K562 (cell line): ENCODE measurements around the gene NFKBIA. TPM values are rescaled to one million over a fixed set of nuclear protein-coding genes. Genes with fewer than 3 reads are reported as not detected.

Experiments used
- ATAC-seq: fragments of 200-7000 bp; cut with Tn5 transposase; 3 replicates; pipeline ENCODE4 v1.9.1; 2020; ENCODE audit warnings: moderate library complexity
- BruUV-seq: library from RNA; stranded (reverse); fragments of 400-500 nt; replicated peaks from 2 replicates; lab custom pipeline; 2021; lab: Mats Ljungman, UMichigan
- CTCF ChIA-PET: fragments of 300-600 bp; formaldehyde crosslinking; extraction: SDS; loops from one replicate; lab custom pipeline; 2021; ENCODE audit warnings: low intra/inter-chr PET ratio; lab: Yijun Ruan, JAX
- POLR2A ChIA-PET: fragments of 300-600, 350-650 bp; sonication (Branson Sonifier 250); formaldehyde crosslinking; extraction: SDS; loops from one replicate; lab custom pipeline; 2021; ENCODE audit warnings: antibody characterized with exemption, inconsistent platforms; lab: Yijun Ruan, JAX
- DNase-seq, 4 experiments: peaks; one replicate each; pipeline versions ENCODE4 v3.0.0 to v3.0.0-alpha.2; 2011 to 2018; ENCODE audit warnings: low spot score in 3 of 4, mixed read lengths in 3 of 4; ENCODE audit errors: extremely low read depth in 1 of 4
- FAIRE-seq: peaks from 2 replicates; lab custom pipeline; 2011; peaks lifted over from hg19 to GRCh38; lab: Jason Lieb, UNC
- H2AFZ ChIP-seq: 2 replicates; pipeline ENCODE4 v1.6.0; 2011; ENCODE audit warnings: low read depth, low read length, control low read depth, inconsistent platforms
- H3K27ac ChIP-seq: fragments of 200-600 bp; 3 replicates; pipeline ENCODE4 v1.8.0; 2011; ENCODE audit warnings: low read depth, mild to moderate bottlenecking, control low read depth, inconsistent platforms, low read length, moderate library complexity, mixed read lengths; ENCODE audit errors: extremely low read depth
- H3K27me3 ChIP-seq, 2 experiments: fragments of 300-600 bp in 1 of 2; 2 replicates in 1 of 2; 3 replicates in 1 of 2; pipeline versions ENCODE4 v1.6.0 to v1.8.0; 2011; ENCODE audit warnings: inconsistent platforms in 2 of 2, low read length in 2 of 2, mild to moderate bottlenecking in 1 of 2, mixed read lengths in 1 of 2, moderate library complexity in 1 of 2; ENCODE audit not compliant: control insufficient read depth in 2 of 2, insufficient read depth in 2 of 2
- H3K36me3 ChIP-seq: fragments of 300-600 bp; 3 replicates; pipeline ENCODE4 v1.8.0; 2011; ENCODE audit warnings: mild to moderate bottlenecking, low read length, inconsistent platforms; ENCODE audit not compliant: control insufficient read depth, insufficient read depth
- H3K4me1 ChIP-seq, 2 experiments: fragments of 200-600 bp in 1 of 2; replicated peaks in 1 of 2; 2 replicates in 1 of 2; 3 replicates in 1 of 2; pipeline versions ENCODE4 v1.5.1 to v1.8.0; 2011; ENCODE audit warnings: inconsistent platforms in 2 of 2, low read length in 2 of 2, mild to moderate bottlenecking in 1 of 2, mixed read lengths in 1 of 2, moderate library complexity in 1 of 2; ENCODE audit not compliant: control insufficient read depth in 2 of 2, insufficient read depth in 2 of 2
- H3K4me2 ChIP-seq: 2 replicates; pipeline ENCODE4 v1.6.1; 2011; ENCODE audit warnings: low read length, control low read depth, inconsistent platforms, mixed read lengths; ENCODE audit not compliant: insufficient read depth
- H3K4me3 ChIP-seq: fragments of 200-600 bp; sonication (generic), shearing (Covaris generic); 2 replicates; pipeline ENCODE4 v1.5.1; 2016; ENCODE audit warnings: control low read depth, inconsistent platforms
- H3K79me2 ChIP-seq: fragments of 200-600 bp; 3 replicates; pipeline ENCODE4 v1.8.0; 2011; ENCODE audit warnings: low read length, inconsistent platforms; ENCODE audit not compliant: control insufficient read depth, insufficient read depth
- H3K9ac ChIP-seq, 2 experiments: 2 replicates each; pipeline versions ENCODE4 v1.6.0 to v1.6.1; 2011; ENCODE audit warnings: low read depth in 2 of 2, low read length in 2 of 2, control low read depth in 1 of 2, inconsistent platforms in 1 of 2, mild to moderate bottlenecking in 1 of 2, mixed read lengths in 1 of 2; ENCODE audit not compliant: insufficient read depth in 1 of 2
- H3K9me1 ChIP-seq: one replicate; pipeline ENCODE4 v1.6.0; 2011; ENCODE audit warnings: inconsistent platforms, mild to moderate bottlenecking, low read length, moderate library complexity; ENCODE audit not compliant: control insufficient read depth, insufficient read depth
- H3K9me3 ChIP-seq: replicated peaks from 2 replicates; pipeline ENCODE4 v1.5.1; 2011; ENCODE audit warnings: low read depth, low read length, inconsistent platforms; ENCODE audit not compliant: control insufficient read depth, insufficient read depth
- H4K20me1 ChIP-seq: replicated peaks from 2 replicates; pipeline ENCODE4 v1.6.1; 2011; ENCODE audit warnings: low read length, inconsistent platforms, mixed read lengths; ENCODE audit not compliant: control insufficient read depth, insufficient read depth
- CBX5 ChIP-seq: IDR thresholded peaks from 2 replicates; pipeline ENCODE4 v1.6.1; 2014; ENCODE audit warnings: low read depth, borderline replicate concordance
- ETV1 ChIP-seq: fragments of 450-650 bp; conservative IDR thresholded peaks from 2 replicates; pipeline ENCODE4 v1.6.1; 2016; ENCODE audit warnings: missing genetic modification characterization, control low read depth, low read depth, missing compliant biosample characterization
- EZH2 ChIP-seq: IDR thresholded peaks from 2 replicates; pipeline ENCODE4 v1.6.1; 2012; ENCODE audit warnings: low read depth, mild to moderate bottlenecking, inconsistent platforms, low read length, borderline replicate concordance
- FOXK2 ChIP-seq, 2 experiments: fragments of 450-650 bp; IDR thresholded peaks in 1 of 2; conservative IDR thresholded peaks in 1 of 2; 2 replicates each; pipeline ENCODE4 v1.6.1; 2016; ENCODE audit warnings: low read depth in 2 of 2, mild to moderate bottlenecking in 1 of 2
- TBP ChIP-seq: optimal IDR thresholded peaks from 2 replicates; pipeline ENCODE3; 2011; ENCODE audit warnings: low read depth, low read length, improper control_type of control experiment
- TSC22D4 ChIP-seq: fragments of 450-650 bp; IDR thresholded peaks from 2 replicates; pipeline ENCODE4 v1.6.1; 2016; ENCODE audit warnings: missing genetic modification characterization, missing biosample characterization, control low read depth
- XRCC4 ChIP-seq: IDR thresholded peaks from one replicate; pipeline ENCODE4 v1.6.1; 2011; ENCODE audit not compliant: insufficient read depth, insufficient read length; ENCODE audit errors: extremely low read depth
- ZBTB17 ChIP-seq: fragments of 450-650 bp; formaldehyde crosslinking; IDR thresholded peaks from 2 replicates; pipeline ENCODE4 v1.4.0; 2020; ENCODE audit warnings: mild to moderate bottlenecking
- ZC3H4 ChIP-seq: sonication (generic); formaldehyde crosslinking; IDR thresholded peaks from 2 replicates; pipeline ENCODE4 v1.9.0; 2021; ENCODE audit warnings: missing genetic modification reagents, borderline replicate concordance
- ZNF507 ChIP-seq: conservative IDR thresholded peaks from 2 replicates; pipeline ENCODE4 v1.6.1; 2017; ENCODE audit warnings: missing genetic modification characterization, missing compliant biosample characterization
- WGBS: fragments of 100-300 bp; shearing (Covaris generic); methylation state at CpG from one replicate; pipeline ENCODE4 v1.1.6; 2016; ENCODE audit warnings: low coverage, mixed read lengths; ENCODE audit not compliant: insufficient coverage; ENCODE audit errors: missing lambda C conversion rate; 5-methylcytosine and 5-hydroxymethylcytosine counted together
- in situ Hi-C: fragments of 300-500 bp; cut with MboI; formaldehyde crosslinking; loops from 4 replicates; pipeline ENCODE4 v1.15.0; 2018; ENCODE audit warnings: inconsistent platforms, mixed read lengths
- intact Hi-C: fragments of 100-400 bp; cut with micrococcal nuclease; formaldehyde crosslinking; loops from 2 replicates; pipeline ENCODE4 v1.14.2; 2022
- polyA plus RNA-seq, 8 experiments: library from polyadenylated mRNA; depleted of rRNA in 4 of 8; stranded (reverse) in 5 of 8; unstranded in 3 of 8; fragments of >200 nt; fragmentation: Nextera tagmentation in 2 of 8; fragmentation: Illumina TruSeq in 1 of 8; extraction: Ambion mirVana in 2 of 8; extraction: Trizol in 1 of 8; gene quantifications; 2 replicates each; pipeline versions ENCODE4 v1.2.1 to v1.2.3, GENCODE V29; 2011 to 2014; ENCODE audit warnings: inconsistent platforms in 1 of 8, missing spikeins in 1 of 8
- total RNA-seq, 7 experiments: library from RNA; depleted of rRNA in 6 of 7; stranded (reverse); fragments of >200 nt in 6 of 7; fragmentation: Illumina TruSeq in 2 of 7; extraction: Trizol in 2 of 7; gene quantifications; 2 replicates each; pipeline versions ENCODE4 v1.2.1 to v1.2.3, GENCODE V29; 2011 to 2021; ENCODE audit warnings: low replicate concordance in 1 of 7
- TF ChIP-seq, protein P1 (sequence below): fragments of 250-450 bp; sonication (Bioruptor Pico); IDR thresholded peaks from 2 replicates; pipeline ENCODE4 v1.4.0; 2020
- TF ChIP-seq, protein P2 (sequence below): sonication (generic); formaldehyde crosslinking; IDR thresholded peaks from 2 replicates; pipeline ENCODE4 v1.4.0; 2020; ENCODE audit warnings: mild to moderate bottlenecking, missing genetic modification reagents

NFKBIA gene
- total and polyA plus RNA-seq, 9 of the 15 experiments (the other 6 are each of a cell fraction or from before 2014, with no cell fraction given): 6.9 to 31.8 (median 18.2) TPM

DNA sequence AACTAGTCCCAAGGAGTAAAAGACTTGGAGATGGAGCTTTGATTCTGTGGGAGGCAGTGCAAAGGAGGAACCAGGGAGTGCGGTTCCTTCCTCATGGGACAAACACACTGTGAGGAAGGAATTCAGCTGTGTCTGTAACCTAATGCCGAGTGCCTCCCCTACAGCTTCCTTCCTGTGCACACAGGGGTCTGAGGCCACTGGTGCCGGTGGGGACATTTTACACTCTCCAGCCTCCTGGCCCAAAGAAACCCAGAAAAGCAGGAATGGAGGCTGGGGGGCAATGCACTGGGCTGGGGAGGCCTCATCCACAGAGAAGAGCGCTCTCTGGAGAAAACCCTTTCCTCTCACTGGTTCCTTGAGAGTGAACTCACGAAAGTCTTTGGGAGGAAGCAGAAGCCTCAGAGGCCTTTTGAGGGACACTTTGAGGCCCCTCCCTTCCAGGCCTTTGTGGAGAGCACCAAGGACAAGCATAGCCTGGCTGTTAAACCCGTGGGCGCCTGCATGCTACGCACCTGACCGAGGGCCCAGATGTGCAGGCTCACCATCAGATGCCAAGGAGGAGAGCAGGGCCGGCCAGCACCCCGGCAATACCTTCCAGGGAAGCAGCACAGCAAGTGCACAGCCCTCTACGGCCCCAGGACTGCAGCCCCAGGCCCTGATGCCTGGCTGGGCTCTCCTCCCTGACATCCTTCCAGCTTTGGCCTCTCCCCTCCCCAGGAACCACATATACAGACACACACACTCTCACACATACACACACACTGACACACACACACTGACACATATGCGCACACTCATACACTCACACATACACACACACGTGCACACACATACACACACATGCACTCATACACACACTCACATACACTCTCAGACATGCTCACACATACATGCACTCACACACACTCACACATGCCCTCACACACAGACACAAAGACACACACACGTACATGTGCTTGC, 52.0 kb downstream of the NFKBIA start:
- DNase-seq (no peak), ATAC-seq (peak; percentile 60), FAIRE-seq (no peak)
- no TSS peak for BruUV-seq
- in situ Hi-C loops: no loop called here
- Histone ChIP-seq H2AFZ (peak overlapping the region; percentile 92), H4K20me1 (no peaks in the 10 kb centered on the region), H3K36me3 (no peaks in the 10 kb centered on the region), H3K4me1 (peaks cover 18 to 19% of the 10 kb centered on the region in 2 experiments), H3K9ac (peak overlapping the region in 1 of 2 experiments; percentile 78; a peak in 3 of 4 replicates), H3K79me2 (no peaks in the 10 kb centered on the region), H3K4me2 (peak overlapping the region; percentile 16; the same call in 1 of the 2 replicates), H3K27ac (peak overlapping the region; percentile 40), H3K9me1 (no peaks in the 10 kb centered on the region), H3K4me3 (no peak overlapping the region), H3K27me3 (no peaks in the 10 kb centered on the region), H3K9me3 (no peaks in the 10 kb centered on the region)
- ChIA-PET CTCF (no interaction called here), POLR2A (interaction anchor here (0.8 to 2.6 kb wide), 3 partner anchors 13 to 15 kb away, joined by 3 to 11 read pairs (median 3); no protein-coding TSS in a partner anchor)
- WGBS: 42% methylated on average over 9 of the region's 15 CpGs
- intact Hi-C loops: no loop called here
- TF ChIP-seq ZC3H4 (CRISPR knock-in tag): no peak
- 0 out of 2 replicates have a peak, but pooled peaks have one; percentile 12 for TF ChIP-seq ZBTB17 (CRISPR knock-in tag)
- TF ChIP-seq CBX5: no peak
- no peak for TF ChIP-seq ETV1 (tag)
- TF ChIP-seq ZNF507 (tag): no peak
- no peak for TF ChIP-seq TBP
- TF ChIP-seq EZH2: no peak
- no peak for TF ChIP-seq XRCC4
- no peak for TF ChIP-seq FOXK2 (conservative IDR thresholded peaks at IDR 0.05 in 1 of 2, IDR thresholded peaks at IDR 0.05 in 1 of 2; ENCODE audit: low read depth in 2 of 2)
- TF ChIP-seq, protein P1, sequence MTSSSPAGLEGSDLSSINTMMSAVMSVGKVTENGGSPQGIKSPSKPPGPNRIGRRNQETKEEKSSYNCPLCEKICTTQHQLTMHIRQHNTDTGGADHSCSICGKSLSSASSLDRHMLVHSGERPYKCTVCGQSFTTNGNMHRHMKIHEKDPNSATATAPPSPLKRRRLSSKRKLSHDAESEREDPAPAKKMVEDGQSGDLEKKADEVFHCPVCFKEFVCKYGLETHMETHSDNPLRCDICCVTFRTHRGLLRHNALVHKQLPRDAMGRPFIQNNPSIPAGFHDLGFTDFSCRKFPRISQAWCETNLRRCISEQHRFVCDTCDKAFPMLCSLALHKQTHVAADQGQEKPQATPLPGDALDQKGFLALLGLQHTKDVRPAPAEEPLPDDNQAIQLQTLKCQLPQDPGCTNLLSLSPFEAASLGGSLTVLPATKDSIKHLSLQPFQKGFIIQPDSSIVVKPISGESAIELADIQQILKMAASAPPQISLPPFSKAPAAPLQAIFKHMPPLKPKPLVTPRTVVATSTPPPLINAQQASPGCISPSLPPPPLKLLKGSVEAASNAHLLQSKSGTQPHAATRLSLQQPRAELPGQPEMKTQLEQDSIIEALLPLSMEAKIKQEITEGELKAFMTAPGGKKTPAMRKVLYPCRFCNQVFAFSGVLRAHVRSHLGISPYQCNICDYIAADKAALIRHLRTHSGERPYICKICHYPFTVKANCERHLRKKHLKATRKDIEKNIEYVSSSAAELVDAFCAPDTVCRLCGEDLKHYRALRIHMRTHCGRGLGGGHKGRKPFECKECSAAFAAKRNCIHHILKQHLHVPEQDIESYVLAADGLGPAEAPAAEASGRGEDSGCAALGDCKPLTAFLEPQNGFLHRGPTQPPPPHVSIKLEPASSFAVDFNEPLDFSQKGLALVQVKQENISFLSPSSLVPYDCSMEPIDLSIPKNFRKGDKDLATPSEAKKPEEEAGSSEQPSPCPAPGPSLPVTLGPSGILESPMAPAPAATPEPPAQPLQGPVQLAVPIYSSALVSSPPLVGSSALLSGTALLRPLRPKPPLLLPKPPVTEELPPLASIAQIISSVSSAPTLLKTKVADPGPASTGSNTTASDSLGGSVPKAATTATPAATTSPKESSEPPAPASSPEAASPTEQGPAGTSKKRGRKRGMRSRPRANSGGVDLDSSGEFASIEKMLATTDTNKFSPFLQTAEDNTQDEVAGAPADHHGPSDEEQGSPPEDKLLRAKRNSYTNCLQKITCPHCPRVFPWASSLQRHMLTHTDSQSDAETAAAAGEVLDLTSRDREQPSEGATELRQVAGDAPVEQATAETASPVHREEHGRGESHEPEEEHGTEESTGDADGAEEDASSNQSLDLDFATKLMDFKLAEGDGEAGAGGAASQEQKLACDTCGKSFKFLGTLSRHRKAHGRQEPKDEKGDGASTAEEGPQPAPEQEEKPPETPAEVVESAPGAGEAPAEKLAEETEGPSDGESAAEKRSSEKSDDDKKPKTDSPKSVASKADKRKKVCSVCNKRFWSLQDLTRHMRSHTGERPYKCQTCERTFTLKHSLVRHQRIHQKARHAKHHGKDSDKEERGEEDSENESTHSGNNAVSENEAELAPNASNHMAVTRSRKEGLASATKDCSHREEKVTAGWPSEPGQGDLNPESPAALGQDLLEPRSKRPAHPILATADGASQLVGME (CRISPR knock-in tag): no peak
- TF ChIP-seq TSC22D4 (tag): 0 out of 2 replicates have a peak, but pooled peaks have one; percentile 49
- TF ChIP-seq, protein P2, sequence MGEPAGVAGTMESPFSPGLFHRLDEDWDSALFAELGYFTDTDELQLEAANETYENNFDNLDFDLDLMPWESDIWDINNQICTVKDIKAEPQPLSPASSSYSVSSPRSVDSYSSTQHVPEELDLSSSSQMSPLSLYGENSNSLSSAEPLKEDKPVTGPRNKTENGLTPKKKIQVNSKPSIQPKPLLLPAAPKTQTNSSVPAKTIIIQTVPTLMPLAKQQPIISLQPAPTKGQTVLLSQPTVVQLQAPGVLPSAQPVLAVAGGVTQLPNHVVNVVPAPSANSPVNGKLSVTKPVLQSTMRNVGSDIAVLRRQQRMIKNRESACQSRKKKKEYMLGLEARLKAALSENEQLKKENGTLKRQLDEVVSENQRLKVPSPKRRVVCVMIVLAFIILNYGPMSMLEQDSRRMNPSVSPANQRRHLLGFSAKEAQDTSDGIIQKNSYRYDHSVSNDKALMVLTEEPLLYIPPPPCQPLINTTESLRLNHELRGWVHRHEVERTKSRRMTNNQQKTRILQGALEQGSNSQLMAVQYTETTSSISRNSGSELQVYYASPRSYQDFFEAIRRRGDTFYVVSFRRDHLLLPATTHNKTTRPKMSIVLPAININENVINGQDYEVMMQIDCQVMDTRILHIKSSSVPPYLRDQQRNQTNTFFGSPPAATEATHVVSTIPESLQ (CRISPR knock-in tag): no peak
